K562 (cell line): Measurements from ENCODE around the gene SMOC2. TPM values are rescaled to one million over a fixed set of nuclear protein-coding genes. Genes with fewer than 3 reads are reported as not detected.

Experiments used
- ATAC-seq: fragments of 200-7000 bp; cut with Tn5 transposase; 3 replicates; pipeline ENCODE4 v1.9.1; 2020; ENCODE audit warnings: moderate library complexity
- BruUV-seq: library from RNA; stranded (reverse); fragments of 400-500 nt; replicated peaks from 2 replicates; lab custom pipeline; 2021; lab: Mats Ljungman, UMichigan
- CTCF ChIA-PET: fragments of 300-600 bp; formaldehyde crosslinking; extraction: SDS; loops from one replicate; lab custom pipeline; 2021; ENCODE audit warnings: low intra/inter-chr PET ratio; lab: Yijun Ruan, JAX
- POLR2A ChIA-PET: fragments of 300-600, 350-650 bp; sonication (Branson Sonifier 250); formaldehyde crosslinking; extraction: SDS; loops from one replicate; lab custom pipeline; 2021; ENCODE audit warnings: antibody characterized with exemption, inconsistent platforms; lab: Yijun Ruan, JAX
- DNase-seq, 4 experiments: peaks; one replicate each; pipeline versions ENCODE4 v3.0.0 to v3.0.0-alpha.2; 2011 to 2018; ENCODE audit warnings: low spot score in 3 of 4, mixed read lengths in 3 of 4; ENCODE audit errors: extremely low read depth in 1 of 4
- FAIRE-seq: peaks from 2 replicates; lab custom pipeline; 2011; peaks lifted over from hg19 to GRCh38; lab: Jason Lieb, UNC
- H2AFZ ChIP-seq: 2 replicates; pipeline ENCODE4 v1.6.0; 2011; ENCODE audit warnings: low read depth, low read length, control low read depth, inconsistent platforms
- H3K27ac ChIP-seq: fragments of 200-600 bp; 3 replicates; pipeline ENCODE4 v1.8.0; 2011; ENCODE audit warnings: low read depth, mild to moderate bottlenecking, control low read depth, inconsistent platforms, low read length, moderate library complexity, mixed read lengths; ENCODE audit errors: extremely low read depth
- H3K27me3 ChIP-seq, 2 experiments: fragments of 300-600 bp in 1 of 2; 2 replicates in 1 of 2; 3 replicates in 1 of 2; pipeline versions ENCODE4 v1.6.0 to v1.8.0; 2011; ENCODE audit warnings: inconsistent platforms in 2 of 2, low read length in 2 of 2, mild to moderate bottlenecking in 1 of 2, mixed read lengths in 1 of 2, moderate library complexity in 1 of 2; ENCODE audit not compliant: control insufficient read depth in 2 of 2, insufficient read depth in 2 of 2
- H3K36me3 ChIP-seq: fragments of 300-600 bp; 3 replicates; pipeline ENCODE4 v1.8.0; 2011; ENCODE audit warnings: mild to moderate bottlenecking, low read length, inconsistent platforms; ENCODE audit not compliant: control insufficient read depth, insufficient read depth
- H3K4me1 ChIP-seq, 2 experiments: fragments of 200-600 bp in 1 of 2; replicated peaks in 1 of 2; 2 replicates in 1 of 2; 3 replicates in 1 of 2; pipeline versions ENCODE4 v1.5.1 to v1.8.0; 2011; ENCODE audit warnings: inconsistent platforms in 2 of 2, low read length in 2 of 2, mild to moderate bottlenecking in 1 of 2, mixed read lengths in 1 of 2, moderate library complexity in 1 of 2; ENCODE audit not compliant: control insufficient read depth in 2 of 2, insufficient read depth in 2 of 2
- H3K4me2 ChIP-seq: 2 replicates; pipeline ENCODE4 v1.6.1; 2011; ENCODE audit warnings: low read length, control low read depth, inconsistent platforms, mixed read lengths; ENCODE audit not compliant: insufficient read depth
- H3K4me3 ChIP-seq: fragments of 200-600 bp; sonication (generic), shearing (Covaris generic); 2 replicates; pipeline ENCODE4 v1.5.1; 2016; ENCODE audit warnings: control low read depth, inconsistent platforms
- H3K79me2 ChIP-seq: fragments of 200-600 bp; 3 replicates; pipeline ENCODE4 v1.8.0; 2011; ENCODE audit warnings: low read length, inconsistent platforms; ENCODE audit not compliant: control insufficient read depth, insufficient read depth
- H3K9ac ChIP-seq, 2 experiments: 2 replicates each; pipeline versions ENCODE4 v1.6.0 to v1.6.1; 2011; ENCODE audit warnings: low read depth in 2 of 2, low read length in 2 of 2, control low read depth in 1 of 2, inconsistent platforms in 1 of 2, mild to moderate bottlenecking in 1 of 2, mixed read lengths in 1 of 2; ENCODE audit not compliant: insufficient read depth in 1 of 2
- H3K9me1 ChIP-seq: one replicate; pipeline ENCODE4 v1.6.0; 2011; ENCODE audit warnings: inconsistent platforms, mild to moderate bottlenecking, low read length, moderate library complexity; ENCODE audit not compliant: control insufficient read depth, insufficient read depth
- H3K9me3 ChIP-seq: replicated peaks from 2 replicates; pipeline ENCODE4 v1.5.1; 2011; ENCODE audit warnings: low read depth, low read length, inconsistent platforms; ENCODE audit not compliant: control insufficient read depth, insufficient read depth
- H4K20me1 ChIP-seq: replicated peaks from 2 replicates; pipeline ENCODE4 v1.6.1; 2011; ENCODE audit warnings: low read length, inconsistent platforms, mixed read lengths; ENCODE audit not compliant: control insufficient read depth, insufficient read depth
- CBFA2T3 ChIP-seq: fragments of 450-650 bp; IDR thresholded peaks from 2 replicates; pipeline ENCODE4 v1.6.1; 2017
- CCAR2 ChIP-seq: fragments of 200-400 bp; formaldehyde crosslinking; IDR thresholded peaks from 2 replicates; pipeline ENCODE4 v1.6.1; 2017; ENCODE audit warnings: mild to moderate bottlenecking, low read depth, low read length
- CREBBP ChIP-seq: IDR thresholded peaks from one replicate; pipeline ENCODE4 v1.6.1; 2012; ENCODE audit warnings: low read depth, mild to moderate bottlenecking, control low read depth, inconsistent platforms, low read length
- GATAD2A ChIP-seq: fragments of 450-650 bp; IDR thresholded peaks from 2 replicates; pipeline ENCODE4 v1.6.1; 2017
- LEF1 ChIP-seq: fragments of 450-650 bp; IDR thresholded peaks from 2 replicates; pipeline ENCODE4 v1.6.1; 2016; ENCODE audit warnings: mild to moderate bottlenecking
- PHTF2 ChIP-seq: fragments of 250-450 bp; sonication (Bioruptor Pico); IDR thresholded peaks from 2 replicates; pipeline ENCODE4 v1.5.0; 2021; ENCODE audit warnings: mild to moderate bottlenecking
- TEAD4 ChIP-seq, 2 experiments: sonication (generic) in 1 of 2; formaldehyde crosslinking in 1 of 2; IDR thresholded peaks; 2 replicates each; pipeline versions ENCODE4 v1.6.1 to v1.8.0; 2012 to 2022; ENCODE audit warnings: borderline replicate concordance in 1 of 2, inconsistent platforms in 1 of 2, low read length in 1 of 2, mild to moderate bottlenecking in 1 of 2, missing genetic modification reagents in 1 of 2
- ZBTB49 ChIP-seq: sonication (generic); formaldehyde crosslinking; IDR thresholded peaks from 2 replicates; pipeline ENCODE4 v1.8.0; 2022; ENCODE audit warnings: missing genetic modification reagents, mild to moderate bottlenecking, borderline replicate concordance
- ZFPM2 ChIP-seq: fragments of 250-450 bp; sonication (Bioruptor Pico); IDR thresholded peaks from 2 replicates; pipeline ENCODE4 v1.5.1; 2022; ENCODE audit warnings: mild to moderate bottlenecking
- WGBS: fragments of 100-300 bp; shearing (Covaris generic); methylation state at CpG from one replicate; pipeline ENCODE4 v1.1.6; 2016; ENCODE audit warnings: low coverage, mixed read lengths; ENCODE audit not compliant: insufficient coverage; ENCODE audit errors: missing lambda C conversion rate; 5-methylcytosine and 5-hydroxymethylcytosine counted together
- in situ Hi-C: fragments of 300-500 bp; cut with MboI; formaldehyde crosslinking; loops from 4 replicates; pipeline ENCODE4 v1.15.0; 2018; ENCODE audit warnings: inconsistent platforms, mixed read lengths
- intact Hi-C: fragments of 100-400 bp; cut with micrococcal nuclease; formaldehyde crosslinking; loops from 2 replicates; pipeline ENCODE4 v1.14.2; 2022
- polyA plus RNA-seq, 8 experiments: library from polyadenylated mRNA; depleted of rRNA in 4 of 8; stranded (reverse) in 5 of 8; unstranded in 3 of 8; fragments of >200 nt; fragmentation: Nextera tagmentation in 2 of 8; fragmentation: Illumina TruSeq in 1 of 8; extraction: Ambion mirVana in 2 of 8; extraction: Trizol in 1 of 8; gene quantifications; 2 replicates each; pipeline versions ENCODE4 v1.2.1 to v1.2.3, GENCODE V29; 2011 to 2014; ENCODE audit warnings: inconsistent platforms in 1 of 8, missing spikeins in 1 of 8
- total RNA-seq, 7 experiments: library from RNA; depleted of rRNA in 6 of 7; stranded (reverse); fragments of >200 nt in 6 of 7; fragmentation: Illumina TruSeq in 2 of 7; extraction: Trizol in 2 of 7; gene quantifications; 2 replicates each; pipeline versions ENCODE4 v1.2.1 to v1.2.3, GENCODE V29; 2011 to 2021; ENCODE audit warnings: low replicate concordance in 1 of 7

The SMOC2 gene
- total and polyA plus RNA-seq, 9 of the 15 experiments (the other 6 are each of a cell fraction or from before 2014, with no cell fraction given) = 0.45 to 2.3 (median 1.1) TPM

GRCh38 chr6:168442646-168443045, 1.7 kb downstream of the SMOC2 start:
- TF ChIP-seq ZBTB49 (CRISPR knock-in tag) (no peak), CREBBP (no peak), GATAD2A (no peak), PHTF2 (no peak), ZFPM2 (CRISPR knock-in tag) (no peak), LEF1 (no peak), CBFA2T3 (no peak), TEAD4 (IDR thresholded peaks at IDR 0.05; ENCODE audit: low read length) (no peak), TEAD4 (CRISPR knock-in tag; IDR thresholded peaks at IDR 0.05; ENCODE audit: borderline replicate concordance) (no peak), CCAR2 (no peak)
- H3K9me1 ChIP-seq = no peaks in the 10 kb centered on the region
- no peaks in the 10 kb centered on the region; the same call in none of the 2 replicates for H4K20me1 ChIP-seq
- WGBS = 27% methylated on average over 5 of the region's 5 CpGs
- no peak overlapping the region for H2AFZ ChIP-seq
- in situ Hi-C loops = no loop called here
- intact Hi-C loops = no loop called here
- H3K9me3 ChIP-seq = no peaks in the 10 kb centered on the region
- H3K9ac ChIP-seq = no peak overlapping the region
- no peak overlapping the region for H3K4me2 ChIP-seq
- H3K27ac ChIP-seq = no peak overlapping the region
- ChIA-PET CTCF (no interaction called here), POLR2A (no interaction called here)
- FAIRE-seq = no peak
- peaks cover 0 to 13% of the 10 kb centered on the region in 2 experiments; a peak in 1 of 5 replicates for H3K4me1 ChIP-seq
- no peaks in the 10 kb centered on the region for H3K36me3 ChIP-seq
- ATAC-seq = no peak
- DNase-seq = no peak
- no peaks in the 10 kb centered on the region for H3K79me2 ChIP-seq
- peaks cover 10 to 26% of the 10 kb centered on the region in 2 experiments; a peak in 4 of 5 replicates for H3K27me3 ChIP-seq
- no peak overlapping the region for H3K4me3 ChIP-seq
- no TSS peak for BruUV-seq
